ENCODE measurements around the gene PDCD1. TPM values are rescaled to one million over a fixed set of nuclear protein-coding genes. Genes with fewer than 3 reads are reported as not detected.

PDCD1 gene
- total RNA-seq, 1 donor: not detected

DNA sequence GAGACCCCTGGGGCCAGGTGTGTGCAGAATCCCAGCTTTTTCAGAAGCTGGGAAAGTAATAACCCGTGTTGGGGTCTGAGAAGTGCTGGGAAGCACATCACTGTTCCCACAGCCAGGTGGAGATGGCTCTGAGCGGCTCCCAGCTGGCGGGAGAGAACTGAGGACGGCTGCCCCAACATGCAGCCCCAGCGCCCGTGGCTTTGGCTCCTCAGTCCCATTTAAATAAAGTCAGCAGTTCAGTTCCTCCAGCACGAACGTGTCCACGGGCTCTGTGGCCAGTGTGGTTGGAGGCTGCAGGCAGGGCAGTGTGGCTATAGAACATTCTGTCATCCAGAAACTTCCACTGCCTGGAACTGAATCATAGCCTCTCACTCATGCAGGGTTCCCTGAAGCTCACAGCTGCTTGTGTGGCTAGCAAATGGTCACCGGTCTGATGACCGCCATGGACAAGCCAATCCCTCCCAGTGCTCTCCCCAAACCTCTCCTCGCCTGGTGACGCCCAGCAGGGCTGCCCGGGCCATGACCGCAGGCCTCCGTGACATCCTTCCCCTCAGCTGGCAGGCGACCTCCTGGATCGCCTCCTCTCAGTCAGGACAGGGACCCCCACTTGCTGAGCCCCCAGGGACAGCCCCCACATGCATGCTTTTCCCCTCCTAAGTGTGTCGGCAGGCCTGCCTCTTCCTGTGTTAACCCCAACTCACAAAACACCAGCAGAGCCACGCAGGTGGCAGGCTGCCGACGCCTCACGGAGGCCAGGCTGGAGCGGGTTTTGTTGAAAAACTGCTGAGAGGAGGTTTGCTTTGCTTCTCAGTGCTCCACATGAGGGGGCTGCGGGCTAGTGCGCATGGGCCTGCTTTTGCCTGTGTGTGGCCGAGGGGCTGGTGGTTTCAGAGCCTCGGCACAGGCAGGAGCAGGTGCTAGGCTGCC, 12.2 kb upstream of the PDCD1 start:
- H3K4me3 ChIP-seq (ENCODE audit: low read depth, low read length): no peak overlapping the region
- TF ChIP-seq CTCF (IDR thresholded peaks at IDR 0.05; ENCODE audit: insufficient read depth, low read depth, low read length): no peak
- DNase-seq (ENCODE audit: low read depth): no peak

DNA sequence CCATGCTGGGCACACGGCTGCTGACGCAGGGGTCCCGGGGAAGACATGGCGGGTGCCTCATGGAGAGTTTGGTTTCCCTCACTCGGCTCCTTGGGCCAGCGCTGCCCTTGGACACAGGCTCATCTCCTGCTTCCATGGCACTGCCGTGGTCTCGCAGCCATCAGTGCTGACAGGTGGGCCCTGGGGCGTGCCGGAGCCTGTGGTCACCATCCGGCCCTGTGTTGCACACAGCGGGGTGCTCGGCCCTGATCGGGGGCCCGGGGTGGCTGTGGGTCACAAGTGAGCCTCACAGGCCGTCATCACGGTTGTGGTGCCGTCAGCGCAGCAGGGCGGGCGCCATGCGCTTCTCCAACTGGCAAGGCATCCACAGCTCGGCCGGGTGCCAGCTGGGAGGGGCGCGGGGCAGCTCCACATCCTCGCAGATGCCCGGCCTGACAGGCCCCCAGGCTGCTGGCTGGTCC, 11.4 kb upstream of the PDCD1 start:
- DNase-seq (ENCODE audit: low read depth): no peak
- TF ChIP-seq CTCF (IDR thresholded peaks at IDR 0.05; ENCODE audit: insufficient read depth, low read depth, low read length): no peak
- no peak overlapping the region for H3K4me3 ChIP-seq (ENCODE audit: low read depth, low read length)

- TF ChIP-seq CTCF (IDR thresholded peaks at IDR 0.05; ENCODE audit: insufficient read depth, low read depth, low read length): no peak
- no peak within 1 kb of the TSS for H3K4me3 ChIP-seq (ENCODE audit: low read depth, low read length)
- no peak for DNase-seq (ENCODE audit: low read depth)
Measured at GRCh38 chr2:241869087-241869961, 10.6 kb upstream of the PDCD1 start, which contains the start of gene RTP5. RTP5 (plus strand) TSS chr2:241869729; CDS start chr2:241869757, 28 bp downstream.

GRCh38 chr2:241868661-241869081, 10.0 kb upstream of the PDCD1 start:
- no peak for DNase-seq (ENCODE audit: low read depth)
- TF ChIP-seq CTCF (IDR thresholded peaks at IDR 0.05; ENCODE audit: insufficient read depth, low read depth, low read length): no peak
- no peak overlapping the region for H3K4me3 ChIP-seq (ENCODE audit: low read depth, low read length)

GRCh38 chr2:241867776-241868420, 9.2 kb upstream of the PDCD1 start:
- no peak for DNase-seq (ENCODE audit: low read depth)
- no peak for TF ChIP-seq CTCF (IDR thresholded peaks at IDR 0.05; ENCODE audit: insufficient read depth, low read depth, low read length)
- no peak overlapping the region for H3K4me3 ChIP-seq (ENCODE audit: low read depth, low read length)
